HL-60 (cell line): ENCODE results near the gene ADAMTS17.

Source experiments
- CTCF ChIP-seq: IDR thresholded peaks from one replicate; pipeline ENCODE4 v1.5.1; 2011; ENCODE audit warnings: low read length, control low read depth, inconsistent platforms; ENCODE audit not compliant: insufficient read depth
- POLR2AphosphoS5 ChIP-seq: IDR thresholded peaks from 2 replicates; pipeline ENCODE4 v1.6.1; 2012; ENCODE audit warnings: low read depth
- REST ChIP-seq: IDR thresholded peaks from 2 replicates; pipeline ENCODE4 v1.6.1; 2012; ENCODE audit warnings: low read depth; ENCODE audit not compliant: insufficient replicate concordance
- SPI1 ChIP-seq: IDR thresholded peaks from 2 replicates; pipeline ENCODE4 v1.6.1; 2012; ENCODE audit warnings: low read depth, mild to moderate bottlenecking, borderline replicate concordance

- TF ChIP-seq CTCF (no peak), POLR2AphosphoS5 (no peak), SPI1 (no peak), REST (no peak)
Measured at GRCh38 chr15:100279446-100279845, 62.3 kb downstream of the ADAMTS17 start.
